HG03108 (cell line): ENCODE results near the gene GPR17.

Experiments
- ATAC-seq: cut with Tn5 transposase; IDR thresholded peaks from one replicate; pipeline ENCODE4 v1.9.1; 2021; ENCODE audit warnings: moderate library complexity; ENCODE audit not compliant: unreplicated experiment

The GPR17 gene

GRCh38 chr2:127681976-127682857 lies 36.3 kb downstream of the GPR17 start:
- no peak for ATAC-seq

- no peak for ATAC-seq
Observed at GRCh38 chr2:127683056-127683455, 37.1 kb downstream of the GPR17 start.

DNA sequence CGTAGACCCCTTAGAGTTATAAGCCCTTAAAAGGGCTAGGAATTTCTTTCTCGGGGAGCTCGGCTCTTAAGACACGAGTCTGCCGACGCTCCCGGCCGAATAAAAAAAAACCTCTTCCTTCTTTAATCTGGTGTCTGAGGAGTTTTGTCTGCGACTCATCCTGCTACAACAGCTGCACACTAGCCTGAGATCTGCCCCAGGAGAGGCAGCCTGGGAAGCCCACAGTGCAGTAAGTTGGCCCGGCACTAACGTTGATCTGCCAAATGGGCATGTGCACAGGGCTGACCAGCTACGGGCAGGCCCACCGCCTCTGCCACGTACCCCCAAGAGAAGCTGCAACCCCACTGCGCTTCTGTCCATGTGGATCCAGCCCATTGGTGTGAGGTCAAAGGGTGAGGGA lies 37.8 kb downstream of the GPR17 start:
- no peak for ATAC-seq

DNA sequence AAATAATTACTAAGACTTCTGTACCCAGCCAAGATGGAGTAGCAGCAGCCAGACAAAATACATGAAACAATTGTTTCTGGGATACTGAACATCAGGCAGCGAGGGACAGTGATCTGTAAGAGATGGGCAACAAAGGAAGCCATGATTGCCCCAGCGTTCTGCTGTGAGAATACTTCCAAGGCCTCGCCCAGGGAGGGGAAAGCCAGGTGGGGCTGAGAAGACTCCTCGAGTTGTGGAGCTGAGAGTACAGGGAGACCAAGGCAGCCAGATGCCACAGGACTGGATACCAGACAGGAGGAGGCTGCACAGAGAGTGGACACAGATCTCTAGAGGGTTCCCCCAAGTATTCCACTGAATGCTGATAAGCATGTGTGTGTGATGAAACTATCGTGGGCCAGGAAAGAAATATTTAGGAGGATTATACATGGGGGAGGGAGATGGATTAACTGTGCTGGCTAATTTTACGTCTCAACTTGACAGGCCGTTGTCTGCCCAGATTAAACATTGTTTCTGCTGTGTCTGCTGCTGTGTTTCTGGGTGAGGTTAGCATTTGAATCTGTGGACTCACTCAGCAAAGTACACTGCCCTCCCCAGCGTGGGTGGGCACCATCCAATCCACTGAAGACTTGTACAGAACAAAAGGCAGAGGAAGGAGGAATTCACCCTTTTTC lies 39.6 kb downstream of the GPR17 start:
- ATAC-seq: no peak

DNA sequence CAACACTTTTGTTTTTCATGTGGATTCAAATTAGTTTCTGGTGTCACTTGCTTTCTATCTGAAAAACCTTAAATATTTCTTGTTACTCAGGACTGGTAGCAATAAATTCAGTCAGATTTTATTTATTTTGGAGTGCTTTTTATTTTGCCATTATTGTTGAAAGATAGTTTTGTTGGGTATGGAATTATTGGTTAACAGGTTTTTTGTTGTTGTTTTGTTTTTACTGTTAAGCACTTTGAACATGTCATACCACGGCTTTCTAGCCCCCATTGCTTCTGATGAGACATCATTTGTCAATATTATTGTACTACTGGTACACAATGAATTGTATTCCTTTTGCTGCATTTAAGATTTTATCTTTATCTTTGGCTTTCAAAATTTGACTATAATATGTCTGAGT lies 42.5 kb downstream of the GPR17 start:
- ATAC-seq: no peak

DNA sequence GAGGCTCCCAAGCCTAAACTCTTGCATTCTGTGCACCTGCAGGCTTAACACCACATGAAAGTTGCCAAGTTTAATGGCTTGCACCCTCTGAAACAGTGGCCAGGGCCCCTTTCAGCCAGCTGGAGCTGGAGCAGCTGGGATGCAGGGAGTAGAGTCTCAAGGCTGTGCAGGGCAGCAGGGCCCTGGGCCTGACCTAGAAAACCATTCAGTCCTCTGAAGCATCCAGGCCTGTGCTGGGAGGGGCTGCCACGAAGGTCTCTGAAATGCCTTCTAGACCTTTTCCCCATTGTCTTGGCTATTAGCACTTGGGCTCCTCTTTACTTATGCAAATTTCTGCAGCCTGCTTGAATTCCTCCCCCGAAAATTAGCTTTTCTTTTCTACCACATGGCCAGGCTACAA lies 44.7 kb downstream of the GPR17 start:
- no peak for ATAC-seq

DNA sequence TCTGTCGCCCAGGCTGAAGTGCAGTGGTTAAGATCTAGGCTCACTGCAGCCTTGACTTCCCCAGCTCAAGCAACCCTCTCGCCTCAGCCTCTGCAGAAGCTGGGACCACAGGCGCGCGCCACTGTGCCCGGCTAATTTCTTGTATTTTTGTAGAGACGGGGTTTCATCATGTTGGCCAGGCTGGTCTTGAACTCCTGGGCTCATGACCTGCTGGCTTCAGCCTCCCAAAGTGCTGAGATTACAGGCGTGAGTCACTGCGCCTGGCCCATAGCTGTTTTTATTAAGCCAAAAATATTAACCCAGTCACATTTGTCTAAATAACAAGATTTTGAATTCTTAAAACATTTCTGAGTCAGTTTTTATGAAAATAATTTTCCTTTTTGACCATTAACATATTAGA lies 49.0 kb downstream of the GPR17 start:
- ATAC-seq: no peak

GRCh38 chr2:127695491-127696472 lies 49.8 kb downstream of the GPR17 start:
- no peak for ATAC-seq

GRCh38 chr2:127697482-127698180 lies 51.7 kb downstream of the GPR17 start:
- no peak for ATAC-seq

GRCh38 chr2:127698553-127699355 lies 52.8 kb downstream of the GPR17 start:
- no peak for ATAC-seq

GRCh38 chr2:127700527-127701192 lies 54.7 kb downstream of the GPR17 start:
- ATAC-seq: peak; percentile 58

DNA sequence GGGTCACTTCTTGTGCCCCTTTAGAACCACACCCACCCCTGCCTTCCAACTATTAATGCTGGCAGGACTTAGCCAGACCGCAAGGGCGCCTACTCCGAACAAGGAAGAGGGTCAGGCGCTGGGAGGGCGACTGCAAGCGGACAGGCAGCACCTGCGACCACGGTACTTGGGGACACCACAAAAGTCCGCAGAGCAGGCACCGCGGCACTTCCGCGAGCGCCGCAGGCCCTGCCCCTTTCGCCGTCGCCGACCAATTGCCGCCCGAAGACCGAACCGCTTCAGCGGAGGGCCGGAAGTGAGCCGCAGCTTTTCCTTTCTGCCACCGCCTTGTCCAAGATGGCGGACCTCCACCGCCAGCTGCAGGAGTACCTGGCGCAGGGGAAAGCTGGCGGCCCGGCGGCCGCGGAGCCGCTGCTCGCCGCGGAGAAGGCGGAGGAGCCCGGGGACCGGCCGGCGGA lies 55.3 kb downstream of the GPR17 start, which contains the start of gene SFT2D3:
Gene SFT2D3 (plus strand): TSS at position 305 of the 458 bp plus-strand sequence. CDS start 32 bp downstream, at position 337.
- peak; percentile 63 for ATAC-seq

DNA sequence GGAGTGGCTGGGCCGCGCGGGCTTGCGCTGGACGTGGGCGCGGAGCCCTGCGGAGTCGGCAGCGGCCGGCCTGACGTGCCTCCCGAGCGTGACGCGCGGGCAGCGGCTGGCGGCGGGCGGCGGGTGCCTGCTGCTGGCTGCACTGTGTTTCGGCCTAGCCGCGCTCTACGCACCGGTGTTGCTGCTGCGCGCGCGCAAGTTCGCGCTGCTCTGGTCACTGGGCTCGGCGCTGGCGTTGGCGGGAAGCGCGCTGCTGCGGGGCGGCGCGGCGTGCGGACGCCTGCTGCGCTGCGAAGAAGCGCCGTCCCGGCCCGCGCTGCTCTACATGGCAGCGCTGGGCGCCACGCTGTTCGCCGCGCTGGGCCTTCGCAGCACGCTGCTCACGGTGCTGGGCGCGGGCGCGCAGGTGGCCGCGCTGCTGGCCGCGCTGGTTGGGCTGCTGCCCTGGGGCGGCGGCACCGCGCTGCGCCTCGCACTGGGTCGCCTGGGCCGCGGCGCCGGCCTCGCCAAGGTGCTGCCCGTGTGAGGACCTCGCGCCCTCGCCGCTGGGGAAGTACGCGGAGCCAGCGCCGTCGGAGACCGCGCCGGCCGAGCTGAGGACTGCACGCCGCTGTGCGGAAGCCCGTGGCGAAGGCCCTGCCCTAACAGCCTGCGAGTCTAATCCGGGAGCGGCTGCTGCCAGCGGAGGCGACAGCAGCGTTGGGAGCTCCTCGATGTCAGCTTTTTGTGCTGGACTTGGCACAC lies 55.9 kb downstream of the GPR17 start:
- ATAC-seq: peak; percentile 36
